HG03064 (cell line): ENCODE data around the gene PLCB2.

Experiments used
- ATAC-seq: cut with Tn5 transposase; IDR thresholded peaks from one replicate; pipeline ENCODE4 v1.9.1; 2021; ENCODE audit warnings: low read depth; ENCODE audit not compliant: unreplicated experiment

The PLCB2 gene

DNA sequence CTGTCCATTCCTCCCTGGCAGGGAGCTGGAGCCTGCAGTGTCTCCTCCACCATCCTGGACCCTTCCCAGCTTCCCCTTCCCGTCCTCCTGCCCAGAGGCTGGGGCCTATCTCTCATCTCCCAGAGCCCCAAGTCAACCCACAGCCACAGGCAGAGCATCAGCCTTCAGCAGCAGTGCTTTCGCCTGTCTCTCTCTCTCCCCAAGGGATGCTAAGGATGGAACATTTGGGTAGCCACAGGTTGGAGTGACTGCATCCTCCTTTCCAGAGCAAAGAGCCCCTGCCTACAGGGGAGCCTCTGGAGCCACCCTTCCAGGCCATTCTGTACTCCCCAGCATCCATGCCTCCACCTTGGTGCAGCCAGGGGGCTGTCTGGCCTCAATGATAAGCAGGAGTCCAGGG is 4.2 kb downstream of the PLCB2 start:
- no peak for ATAC-seq

DNA sequence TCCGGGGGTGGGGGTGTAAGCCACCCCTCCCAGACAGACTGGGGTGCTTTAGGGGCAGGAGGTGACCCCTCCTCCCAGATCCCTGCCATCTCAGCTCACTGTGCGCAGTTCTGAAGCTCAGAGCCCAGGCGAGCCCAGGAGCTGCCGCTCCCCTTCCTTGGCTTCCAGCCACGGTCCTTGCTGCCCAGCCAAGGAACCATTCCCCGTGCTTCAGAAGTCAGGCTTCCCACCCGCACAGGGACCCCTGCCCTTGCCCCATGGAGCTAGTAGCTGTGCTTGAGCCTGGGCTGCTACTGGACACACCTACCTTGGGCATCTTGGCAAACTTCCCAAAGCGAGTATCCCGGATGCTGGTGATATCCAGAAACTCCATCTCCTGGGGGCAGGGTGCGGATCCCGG is 4.8 kb downstream of the PLCB2 start:
- ATAC-seq: no peak

DNA sequence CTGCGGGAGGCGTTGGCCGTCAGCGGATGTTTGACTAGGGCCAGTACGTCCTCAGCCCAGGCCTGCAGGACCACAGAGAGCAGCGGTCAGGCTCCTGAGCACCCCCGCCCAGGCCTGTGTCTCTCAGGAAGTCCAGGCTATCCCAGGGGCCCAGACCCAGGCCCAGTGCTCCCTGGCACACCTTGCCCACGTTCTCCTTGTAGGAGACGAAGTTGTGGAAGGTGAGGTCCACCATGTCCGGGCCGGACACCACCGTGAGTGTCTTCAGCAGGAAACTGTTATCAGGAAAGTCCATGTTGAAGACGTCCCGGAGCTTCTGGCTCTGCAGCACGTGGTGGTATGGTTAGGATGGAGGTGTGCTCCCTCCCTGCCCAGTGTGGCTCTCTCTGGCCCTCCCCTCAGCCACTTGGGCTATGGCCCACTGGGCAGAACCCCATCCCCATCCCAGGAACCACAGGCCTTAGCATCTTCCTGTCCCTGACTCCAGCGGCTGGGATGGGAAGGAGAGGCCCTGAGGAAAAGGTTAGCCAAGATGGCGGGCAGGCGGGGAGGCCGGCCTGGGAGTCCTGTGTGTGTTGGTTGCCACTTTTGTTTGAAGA is 5.3 kb downstream of the PLCB2 start:
- ATAC-seq: no peak

DNA sequence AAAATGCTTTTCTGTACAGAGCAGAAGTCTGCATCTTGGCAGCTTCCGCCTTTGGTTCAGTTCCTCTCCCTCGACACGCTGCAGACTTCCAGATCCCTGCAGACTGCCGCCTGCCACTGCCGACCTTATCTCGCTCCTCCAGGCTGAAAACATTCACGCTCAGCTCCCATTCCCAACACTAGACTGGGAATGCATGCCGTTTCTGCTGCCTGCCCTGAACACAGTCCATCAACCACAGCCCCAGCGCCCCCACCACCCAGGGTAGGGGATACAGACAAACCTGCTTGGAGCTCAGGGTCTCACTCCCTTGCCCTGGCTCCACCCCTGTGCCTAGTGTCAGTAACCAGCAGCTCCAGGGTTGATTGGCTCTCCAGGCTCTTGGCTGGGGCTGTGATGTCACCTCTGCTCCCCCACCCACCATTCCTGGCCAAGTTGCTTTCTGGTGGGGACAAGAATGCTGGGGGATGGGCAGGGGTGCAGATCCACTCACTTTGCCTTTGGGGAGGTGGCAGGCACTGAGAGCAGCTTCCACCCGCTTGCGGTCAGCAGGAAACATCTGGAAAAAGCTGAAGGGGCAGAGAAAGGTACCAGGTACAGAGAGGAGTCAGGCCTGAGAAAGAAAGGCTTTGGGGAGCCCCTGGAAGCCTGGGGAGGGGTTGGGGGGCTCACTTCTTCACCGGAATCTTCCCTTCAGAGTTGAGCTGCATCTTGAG is 6.1 kb downstream of the PLCB2 start:
- no peak for ATAC-seq

DNA sequence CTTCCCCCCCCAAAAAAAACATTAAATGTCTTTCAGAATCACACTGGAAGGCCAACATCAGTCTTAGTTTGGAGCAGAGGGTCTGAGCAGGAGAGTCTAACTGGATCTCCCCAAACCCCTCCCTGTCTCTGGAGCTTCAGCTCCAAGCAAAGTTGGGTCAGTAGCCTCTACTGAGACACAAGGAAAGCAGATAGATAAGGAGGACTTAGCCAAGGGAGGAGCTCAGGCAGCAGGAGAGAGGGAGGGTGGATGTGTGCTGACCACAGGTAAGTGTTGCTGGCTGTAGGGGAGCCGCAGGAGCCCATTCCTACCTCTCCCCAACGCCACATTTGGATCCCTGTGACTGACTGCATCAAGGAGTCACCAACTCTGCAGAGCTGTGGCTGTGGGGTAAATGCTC is 7.0 kb downstream of the PLCB2 start:
- ATAC-seq: no peak

DNA sequence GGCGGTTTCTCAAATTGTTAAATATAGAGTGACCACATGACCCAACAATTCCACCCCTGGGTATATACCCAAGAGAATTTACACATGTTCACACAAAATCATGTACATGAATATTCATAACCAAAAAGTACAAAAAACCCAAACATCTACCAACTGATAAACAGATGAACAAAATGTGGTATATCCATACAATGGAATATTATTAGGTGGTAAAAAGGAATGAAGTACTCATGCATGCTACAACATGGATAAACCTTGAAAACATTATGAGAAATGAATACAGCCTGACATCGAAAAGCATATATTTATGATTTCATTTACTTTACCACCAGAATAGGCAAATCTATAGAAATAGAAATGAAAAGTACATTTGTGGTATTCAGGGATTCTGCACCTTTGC is 7.4 kb downstream of the PLCB2 start:
- ATAC-seq: no peak

DNA sequence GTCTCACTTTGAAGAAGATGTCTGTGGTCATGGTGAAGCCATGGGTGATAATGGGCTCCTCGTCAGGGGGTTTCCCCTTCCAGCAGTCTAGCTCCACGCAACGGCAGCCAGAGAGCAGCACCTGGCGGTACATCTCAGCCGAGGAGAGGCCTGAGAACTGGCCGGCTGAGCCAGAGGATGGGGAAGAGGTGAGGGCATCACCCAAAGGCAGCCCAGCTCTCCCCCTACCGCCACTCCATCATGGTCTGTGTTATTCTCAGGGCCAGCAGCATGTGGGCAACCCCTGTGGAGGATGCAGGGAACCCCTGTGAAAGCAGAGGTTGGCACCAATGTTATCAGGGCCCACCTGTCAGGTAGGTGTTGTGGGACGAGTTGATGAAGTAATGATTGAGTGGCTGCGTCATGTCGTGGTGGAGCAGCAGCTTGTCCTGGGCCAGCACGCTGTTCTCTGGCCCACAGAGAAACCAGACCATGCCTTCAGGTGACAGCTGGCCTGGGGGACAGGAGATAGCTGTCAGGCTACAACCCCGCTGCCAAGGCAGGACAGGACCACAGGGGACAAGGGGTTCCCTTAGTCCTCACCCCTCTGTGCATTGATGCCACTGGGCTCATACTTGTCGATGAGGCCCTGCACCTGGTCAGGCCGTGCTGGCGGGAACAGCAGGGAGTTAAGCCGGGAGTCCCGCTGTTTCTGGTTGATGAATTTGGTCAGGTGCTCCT is 9.4 kb downstream of the PLCB2 start:
- no peak for ATAC-seq

DNA sequence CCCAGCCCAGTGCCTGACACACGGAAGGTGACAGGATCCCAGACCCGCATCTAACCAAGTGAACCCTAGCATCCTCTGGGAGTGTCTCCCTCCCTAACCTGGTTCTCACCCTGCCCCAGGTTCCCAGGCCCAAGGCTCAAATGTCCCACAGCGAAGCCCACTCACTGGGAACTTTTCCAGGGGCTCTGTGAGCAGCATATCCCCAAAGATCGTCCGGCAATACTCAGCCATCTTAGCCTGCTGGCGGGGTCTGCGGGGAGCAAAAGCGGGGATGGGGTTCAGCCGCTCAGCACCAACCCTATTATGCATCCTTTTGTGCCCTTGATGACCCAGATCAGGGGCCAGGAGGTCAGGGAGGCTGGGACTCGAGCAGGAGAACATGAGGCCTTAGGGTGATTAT is 10.4 kb downstream of the PLCB2 start:
- no peak for ATAC-seq

DNA sequence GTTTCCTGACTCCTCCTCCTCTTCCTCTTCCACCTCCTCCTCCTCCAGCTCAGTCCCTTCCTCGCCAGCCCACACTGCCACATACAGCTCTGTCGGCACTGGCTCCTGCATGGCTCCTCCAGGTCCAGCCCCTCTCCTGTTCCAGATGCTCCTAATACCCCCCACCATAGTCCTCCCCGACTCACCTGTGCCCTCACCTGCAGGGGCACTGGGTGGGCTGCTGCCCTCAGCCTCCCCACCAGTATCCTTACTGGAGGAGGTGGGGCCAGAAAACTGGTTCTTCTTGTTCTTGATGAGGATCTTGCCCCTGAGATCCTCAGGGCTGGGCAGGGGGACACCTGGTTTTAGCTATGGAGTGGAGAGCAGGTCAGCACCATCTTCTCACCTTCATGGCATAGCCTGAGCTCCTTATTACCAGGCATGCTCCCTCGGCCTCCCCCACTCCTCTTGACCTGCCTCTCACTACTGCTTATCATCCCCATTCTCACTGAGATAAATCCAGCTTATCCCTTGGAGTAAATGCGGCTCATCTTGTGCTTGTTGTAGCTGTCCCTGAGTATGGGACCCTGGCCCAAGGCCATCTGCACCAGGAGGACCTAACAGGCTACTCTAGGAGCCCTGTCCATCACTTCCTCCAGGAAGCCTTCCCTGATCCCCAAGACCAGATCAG is 11.0 kb downstream of the PLCB2 start:
- no peak for ATAC-seq

DNA sequence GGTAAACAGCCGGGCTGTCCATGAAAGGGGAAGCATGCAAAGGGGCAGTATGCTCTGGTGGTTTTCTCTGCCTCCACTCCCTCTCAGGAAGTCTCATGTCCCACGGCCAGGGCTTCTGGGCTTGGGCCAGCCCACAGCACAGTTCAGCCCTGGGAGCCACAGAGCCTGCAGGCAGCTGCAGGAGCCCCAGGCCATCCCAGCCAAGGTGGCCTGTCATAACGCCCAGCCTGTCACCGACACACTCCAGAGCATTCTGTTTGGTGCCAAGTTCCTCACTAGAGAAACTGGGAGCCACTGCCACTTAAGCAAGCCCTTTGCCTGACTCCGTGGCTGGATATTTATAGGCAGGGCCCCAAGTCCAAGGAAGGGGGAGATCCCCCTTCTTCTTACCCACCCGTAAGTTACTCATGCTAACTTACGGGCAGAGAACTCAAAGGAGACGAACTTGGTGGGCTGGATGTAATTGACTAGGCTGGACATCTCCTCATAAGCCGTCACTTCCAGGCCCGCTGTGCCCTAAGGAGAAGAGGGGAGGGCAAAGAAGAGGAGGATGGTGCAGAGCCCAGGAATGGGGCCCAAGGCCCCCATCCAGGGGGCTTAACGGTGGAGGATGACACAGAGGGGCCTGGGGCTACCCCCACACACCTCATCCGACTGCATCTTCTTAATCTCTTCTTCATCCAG is 11.7 kb downstream of the PLCB2 start:
- ATAC-seq: no peak

DNA sequence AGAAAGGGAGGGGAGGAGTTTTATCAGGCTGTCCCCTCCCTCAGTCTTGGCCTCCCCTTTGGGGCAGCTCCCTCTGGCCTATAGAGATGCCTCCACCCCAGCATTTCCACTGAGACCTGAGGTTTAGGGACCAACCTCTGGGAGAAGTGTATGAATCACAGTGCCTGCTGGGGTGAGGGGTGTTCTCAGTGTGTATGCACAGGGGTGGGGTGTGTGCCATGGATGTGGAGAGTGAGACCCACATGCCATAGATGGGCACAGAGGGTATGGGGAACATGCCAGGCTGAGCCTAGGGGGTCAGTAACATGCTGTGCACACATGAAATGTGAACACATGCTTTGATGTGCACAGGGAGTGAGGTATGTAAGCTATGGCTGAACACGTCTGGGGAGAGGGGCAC is 12.4 kb downstream of the PLCB2 start:
- ATAC-seq: no peak

DNA sequence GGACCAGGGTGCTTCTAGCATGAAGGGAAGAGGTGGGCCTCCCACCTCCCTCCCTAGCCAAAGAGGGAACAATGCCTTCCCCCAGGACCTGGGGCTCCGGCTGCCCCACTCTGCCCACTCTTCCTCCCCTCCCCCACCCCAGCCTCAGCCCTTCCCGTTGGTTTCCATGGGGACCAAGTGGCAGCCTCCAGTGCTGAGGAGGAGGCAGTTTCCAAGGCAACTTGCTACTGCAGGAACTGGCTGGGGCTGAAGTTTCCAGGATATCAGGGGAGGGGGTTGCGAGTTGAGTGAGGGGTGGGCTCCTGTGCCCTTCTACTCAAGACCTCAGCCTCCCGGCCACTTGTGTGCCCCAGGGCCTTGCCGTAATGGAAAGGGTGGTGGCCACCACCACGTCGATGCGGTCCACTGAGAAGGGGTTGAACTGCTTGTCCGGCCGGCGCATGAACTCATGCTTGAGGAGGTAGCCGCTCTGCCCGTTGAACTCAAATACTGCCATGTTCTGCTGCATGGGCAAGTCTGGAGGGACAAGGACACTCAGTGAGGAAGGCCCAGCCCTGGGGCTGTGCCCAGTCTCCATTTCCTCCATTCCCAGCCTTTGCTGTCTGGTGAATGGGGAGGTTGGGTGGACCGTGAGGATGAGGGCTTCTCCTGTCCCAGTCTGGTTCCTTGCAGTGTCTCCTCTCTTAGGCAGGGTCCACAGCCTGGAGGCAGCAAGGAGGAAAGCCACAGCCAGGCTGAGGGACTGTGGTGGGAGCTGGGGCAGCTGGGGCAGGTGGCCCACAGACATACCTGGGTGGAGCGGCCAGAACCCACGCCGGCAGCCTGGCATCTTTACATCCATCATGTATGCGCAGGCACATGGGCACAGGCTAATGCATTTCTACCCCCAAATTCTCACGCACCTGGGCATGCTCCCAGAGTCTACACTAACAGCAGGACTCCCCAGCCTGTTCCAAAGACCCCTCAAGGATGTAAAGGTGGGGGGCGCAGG is 13.5 kb downstream of the PLCB2 start:
- no peak for ATAC-seq

DNA sequence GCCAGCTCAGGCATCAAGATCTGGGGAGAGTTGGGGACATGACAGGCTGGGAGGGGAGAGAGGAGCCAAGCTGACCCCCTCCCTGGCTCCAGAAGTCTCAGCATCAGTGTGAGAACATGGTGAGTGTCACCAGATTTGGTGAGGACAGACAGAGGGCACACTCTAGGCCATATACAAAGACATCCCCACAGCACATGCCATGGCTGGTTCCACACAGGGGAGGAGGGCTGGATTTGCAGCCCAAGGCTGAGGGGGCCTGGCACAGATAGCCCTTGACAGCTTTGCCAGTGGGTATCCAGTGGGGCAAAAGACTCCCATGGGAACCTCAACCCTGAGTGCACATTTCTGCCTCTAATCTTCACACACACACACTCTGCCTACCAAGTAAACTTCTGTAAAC is 14.7 kb downstream of the PLCB2 start:
- no peak for ATAC-seq

DNA sequence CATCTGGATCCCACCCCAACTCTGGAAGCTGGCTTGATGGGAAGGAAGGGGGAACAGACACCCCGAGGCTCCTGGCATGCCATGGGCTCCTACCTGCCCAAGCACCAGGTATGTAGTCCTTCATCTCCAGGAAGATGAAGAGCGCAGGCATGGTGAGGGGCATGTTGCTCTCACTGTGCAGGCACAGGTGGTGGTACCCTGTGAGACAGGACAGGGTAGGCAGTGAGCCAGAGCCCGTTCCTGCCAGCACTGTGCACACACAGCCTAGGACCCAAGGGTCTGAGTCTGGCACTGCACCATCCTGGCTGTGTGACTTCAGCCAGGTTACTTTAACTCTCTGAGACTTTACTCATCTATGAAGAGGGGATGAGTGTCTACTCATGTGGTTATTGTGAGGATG is 15.5 kb downstream of the PLCB2 start:
- ATAC-seq: no peak

DNA sequence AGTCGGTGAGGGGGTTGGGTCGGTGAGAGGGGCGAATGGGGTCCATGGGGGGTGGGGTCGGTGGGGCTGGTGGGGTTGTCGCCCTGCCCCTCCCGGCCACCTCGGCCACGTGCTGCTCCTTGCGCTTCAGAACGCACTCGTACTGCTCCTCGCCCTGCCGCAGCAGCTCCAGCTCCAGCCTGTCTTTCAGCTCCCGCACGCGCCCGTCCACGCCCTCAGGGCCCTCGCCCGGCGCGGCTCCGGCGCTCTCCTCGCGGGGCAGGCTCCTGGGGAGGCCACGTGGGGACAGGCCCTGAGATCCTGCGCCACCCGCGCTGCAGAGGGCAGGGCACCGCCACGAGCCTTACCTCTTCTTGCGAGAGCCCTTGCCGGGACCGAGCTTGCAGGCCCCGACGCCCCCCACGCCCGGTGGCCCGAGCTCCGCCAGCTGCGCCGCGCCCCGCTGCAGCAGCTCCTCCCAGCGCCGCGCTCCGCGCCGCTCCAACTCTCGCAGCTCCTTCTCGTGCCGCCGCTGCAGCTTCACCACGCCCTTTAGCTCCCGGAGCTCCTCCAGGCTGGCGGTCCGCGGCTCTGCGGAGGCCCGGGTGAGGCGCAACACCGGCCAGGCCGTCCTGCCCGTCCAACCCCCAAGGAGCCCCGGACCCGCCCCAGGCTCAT is 16.7 kb downstream of the PLCB2 start:
- no peak for ATAC-seq

DNA sequence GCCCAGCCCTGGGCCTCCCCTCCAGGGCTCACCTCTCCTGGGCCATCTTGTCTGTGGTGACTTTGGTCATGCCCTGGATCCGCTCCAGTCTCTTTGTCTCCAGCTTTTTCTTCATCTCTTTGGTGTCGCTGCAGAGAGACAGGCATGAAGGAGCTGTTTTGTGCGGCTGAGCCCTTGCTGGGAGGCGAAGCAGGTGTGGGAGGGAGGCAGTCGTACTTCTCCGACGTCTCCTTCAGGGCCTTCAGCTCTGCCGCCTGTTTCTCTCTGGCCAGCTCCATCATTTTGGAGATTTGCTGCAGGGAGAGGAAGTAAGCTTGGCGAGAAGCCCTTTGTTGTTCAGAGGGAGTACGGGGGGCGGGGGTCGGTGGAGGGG is 17.2 kb downstream of the PLCB2 start:
- ATAC-seq: no peak

DNA sequence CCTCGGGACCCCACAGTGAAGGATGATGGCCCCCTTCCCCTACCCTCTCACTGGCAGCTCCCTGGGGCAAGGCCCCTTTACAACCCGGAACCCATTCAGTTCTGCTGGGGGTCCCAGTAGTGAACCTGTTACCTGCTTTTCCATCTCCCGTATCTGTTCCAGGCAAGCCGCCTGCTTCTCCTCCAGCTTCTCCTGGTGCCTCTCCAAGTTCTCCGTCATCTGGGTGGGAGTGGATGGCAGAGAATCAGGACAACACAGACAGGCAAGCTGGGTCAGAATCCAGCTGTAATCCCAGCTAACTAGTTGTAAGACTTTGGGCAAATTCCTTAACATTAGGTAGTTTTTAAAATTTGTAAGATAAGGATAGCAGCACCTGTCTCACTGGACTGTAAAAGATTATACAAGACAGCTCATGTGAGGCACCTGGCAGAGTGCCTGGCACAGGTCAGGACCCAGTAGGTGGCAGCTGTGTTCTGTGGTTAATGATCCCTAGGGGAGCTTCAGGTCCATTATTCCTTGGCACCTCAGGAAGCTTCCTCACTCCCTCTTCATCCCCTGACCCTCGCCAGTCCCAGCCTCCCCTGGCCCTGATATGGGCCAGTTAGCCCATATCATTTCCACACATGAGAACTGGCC is 18.5 kb downstream of the PLCB2 start:
- no peak for ATAC-seq

DNA sequence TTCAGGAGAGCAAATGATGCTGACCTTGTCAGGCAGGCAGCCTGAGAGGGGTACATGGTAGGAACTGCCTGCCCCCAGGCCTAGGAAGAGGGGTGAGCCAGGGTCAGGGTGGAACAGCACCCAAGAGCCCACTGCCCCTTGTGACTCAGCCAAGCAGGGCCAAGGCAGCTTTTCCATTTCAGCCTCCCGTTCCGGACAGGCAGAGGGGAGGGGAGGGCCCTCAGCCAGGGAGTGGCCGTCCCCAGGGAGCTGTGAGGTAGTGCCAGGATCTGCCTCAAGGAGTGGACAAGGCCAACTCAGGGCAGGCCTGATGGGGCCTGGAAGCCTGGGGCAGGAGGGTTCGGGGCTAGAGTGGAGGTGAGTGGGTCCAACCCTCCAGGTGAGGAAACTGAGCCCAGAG is 19.8 kb downstream of the PLCB2 start:
- no peak for ATAC-seq

DNA sequence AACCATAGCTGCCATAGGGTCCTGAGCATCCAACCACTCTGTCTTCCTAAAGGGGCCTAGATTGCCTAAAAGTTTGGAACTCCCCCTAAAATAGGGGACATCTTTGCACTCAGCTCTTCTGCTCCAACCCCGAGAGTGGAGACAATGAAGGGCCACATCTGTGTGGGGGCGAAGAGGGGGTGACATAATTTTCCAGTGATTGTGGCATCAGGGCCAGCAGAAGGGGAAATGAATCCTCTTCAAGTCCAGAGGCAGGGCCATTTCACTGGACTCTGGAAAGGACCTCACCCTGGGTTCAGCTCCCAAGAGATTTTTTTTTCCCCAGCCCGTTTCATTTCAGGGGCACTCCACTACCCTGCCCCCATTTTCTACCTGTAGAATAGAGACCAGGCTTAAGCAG is 20.2 kb downstream of the PLCB2 start:
- ATAC-seq: no peak
